Measurements from ENCODE around the gene LYZL4.

LYZL4 gene

GRCh38 chr3:42425736-42426407 is 15.5 kb upstream of the LYZL4 start:
- no peak for DNase-seq

GRCh38 chr3:42424911-42425310 is 14.5 kb upstream of the LYZL4 start:
- peak in 1 of 3 experiments; percentile 21 for DNase-seq

- DNase-seq = no peak
These were observed 11.7 kb upstream of the LYZL4 start for GRCh38 chr3:42421818-42422796.

GRCh38 chr3:42419563-42419962 is 9.2 kb upstream of the LYZL4 start:
- no peak for DNase-seq

- DNase-seq = no peak
These were observed 2.2 kb upstream of the LYZL4 start for GRCh38 chr3:42412526-42413155.

GRCh38 chr3:42411429-42411828 is 1.0 kb upstream of the LYZL4 start:
- no peak for DNase-seq

- no peak for DNase-seq
These were observed 2.3 kb downstream of the LYZL4 start for GRCh38 chr3:42408156-42408555.

GRCh38 chr3:42406727-42407450 is 3.5 kb downstream of the LYZL4 start:
- no peak for DNase-seq

- no peak for DNase-seq
These were observed 4.6 kb downstream of the LYZL4 start for GRCh38 chr3:42405857-42406256.

GRCh38 chr3:42403737-42404136 is 6.7 kb downstream of the LYZL4 start:
- no peak for DNase-seq

- no peak for DNase-seq
These were observed 7.9 kb downstream of the LYZL4 start for GRCh38 chr3:42402394-42403096.

GRCh38 chr3:42398080-42398479 is 12.3 kb downstream of the LYZL4 start:
- no peak for DNase-seq

- no peak for DNase-seq
These were observed 12.8 kb downstream of the LYZL4 start for GRCh38 chr3:42397644-42398043.

GRCh38 chr3:42394579-42395288 is 15.7 kb downstream of the LYZL4 start:
- DNase-seq = peak; percentile 42 to 72 (median 71)

- no peak for DNase-seq
These were observed 22.4 kb downstream of the LYZL4 start for GRCh38 chr3:42387802-42388651.

- no peak for DNase-seq
These were observed 28.8 kb downstream of the LYZL4 start for GRCh38 chr3:42381551-42382082.

GRCh38 chr3:42377681-42378080 is 32.7 kb downstream of the LYZL4 start:
- DNase-seq = no peak

- DNase-seq = no peak
These were observed 34.0 kb downstream of the LYZL4 start for GRCh38 chr3:42376344-42376798.

- no peak for DNase-seq
These were observed 35.1 kb downstream of the LYZL4 start for GRCh38 chr3:42375121-42375800.

- DNase-seq = peak in 1 of 3 experiments; percentile 1
These were observed 38.6 kb downstream of the LYZL4 start for GRCh38 chr3:42371776-42372175.

Data from NCI-H1417 (cell line).